Cardiac muscle cell (in vitro differentiated cells and primary cell): ENCODE results near the gene AKAP8. TPM values are rescaled to one million over a fixed set of nuclear protein-coding genes. Genes with fewer than 3 reads are reported as not detected.
"Not testable (repeated sequence)": the region's sequence is repeated elsewhere in the genome, so short reads cannot be mapped to it uniquely, and the experiment has no call there.

Experiments used
- DNase-seq, 2 donors: peaks; one replicate each; pipeline versions ENCODE4 v3.0.0 to v3.0.0-alpha.2; 2010 to 2017; ENCODE audit warnings: low read depth in 1 of 2, low spot score in 1 of 2
- H3K27ac ChIP-seq: fragments of 200-600 bp; sonication (generic); 2 replicates; pipeline ENCODE4 v1.5.1; 2016
- H3K27me3 ChIP-seq: fragments of 200-600 bp; sonication (generic); 2 replicates; pipeline ENCODE4 v1.6.0; 2016; ENCODE audit warnings: control low read depth
- H3K36me3 ChIP-seq: fragments of 200-600 bp; sonication (generic); 2 replicates; pipeline ENCODE4 v1.5.1; 2016; ENCODE audit warnings: control low read depth
- H3K4me1 ChIP-seq: fragments of 200-600 bp; sonication (generic); 2 replicates; pipeline ENCODE4 v1.8.1; 2017; ENCODE audit warnings: low read depth, mild to moderate bottlenecking, mixed run types
- H3K4me3 ChIP-seq: fragments of 200-600 bp; sonication (generic); 2 replicates; pipeline ENCODE4 v1.5.1; 2016; ENCODE audit warnings: mild to moderate bottlenecking
- H3K9me3 ChIP-seq: fragments of 200-600 bp; sonication (generic); 2 replicates; pipeline ENCODE4 v1.5.1; 2017; ENCODE audit warnings: low read depth, mild to moderate bottlenecking, control low read depth
- polyA plus RNA-seq: library from polyadenylated mRNA; unstranded; fragments of >200 nt; fragmentation: Nextera tagmentation; extraction: Ambion mirVana; gene quantifications from 2 replicates; pipeline ENCODE4 v1.2.1, GENCODE V29; 2016
- total RNA-seq: library from RNA; depleted of rRNA; stranded (reverse); fragments of >200 nt; gene quantifications from 2 replicates; pipeline ENCODE4 v1.2.3, GENCODE V29; 2016
- TF ChIP-seq, protein P1 (sequence below): IDR thresholded peaks from 2 replicates; pipeline ENCODE4 v1.5.1; 2012; ENCODE audit warnings: low read depth, mild to moderate bottlenecking, low read length

The AKAP8 gene
- total and polyA plus RNA-seq, 2 experiments from 2014 or later = 17.8 to 34.5 TPM

DNA sequence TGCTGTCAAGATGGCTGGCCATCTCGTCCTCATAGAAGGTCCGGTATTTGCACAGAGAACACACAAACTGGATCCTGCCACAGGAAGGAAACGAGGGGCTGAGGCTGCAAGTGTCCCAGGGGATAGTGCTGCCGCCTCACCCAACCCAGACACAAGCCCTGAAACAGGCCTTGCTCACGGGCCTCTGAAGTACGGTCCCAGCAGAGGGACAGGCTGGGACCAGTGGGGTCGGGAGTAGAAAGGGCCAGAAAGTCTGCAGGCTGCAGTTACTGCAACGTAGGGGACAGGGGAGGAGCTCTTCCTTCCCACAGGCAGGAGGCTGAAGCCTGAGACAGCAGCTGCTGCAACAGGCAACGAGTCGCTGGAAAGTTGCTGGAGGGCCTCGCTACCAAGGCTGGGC is 18.2 kb upstream of the AKAP8 start:
- no peak for DNase-seq
- Histone ChIP-seq H3K4me1 (peaks cover 5% of the 10 kb centered on the region), H3K4me3 (no peak overlapping the region), H3K27me3 (no peaks in the 10 kb centered on the region), H3K27ac (no peak overlapping the region), H3K9me3 (no peaks in the 10 kb centered on the region), H3K36me3 (peaks cover 65% of the 10 kb centered on the region)
- TF ChIP-seq, protein P1, sequence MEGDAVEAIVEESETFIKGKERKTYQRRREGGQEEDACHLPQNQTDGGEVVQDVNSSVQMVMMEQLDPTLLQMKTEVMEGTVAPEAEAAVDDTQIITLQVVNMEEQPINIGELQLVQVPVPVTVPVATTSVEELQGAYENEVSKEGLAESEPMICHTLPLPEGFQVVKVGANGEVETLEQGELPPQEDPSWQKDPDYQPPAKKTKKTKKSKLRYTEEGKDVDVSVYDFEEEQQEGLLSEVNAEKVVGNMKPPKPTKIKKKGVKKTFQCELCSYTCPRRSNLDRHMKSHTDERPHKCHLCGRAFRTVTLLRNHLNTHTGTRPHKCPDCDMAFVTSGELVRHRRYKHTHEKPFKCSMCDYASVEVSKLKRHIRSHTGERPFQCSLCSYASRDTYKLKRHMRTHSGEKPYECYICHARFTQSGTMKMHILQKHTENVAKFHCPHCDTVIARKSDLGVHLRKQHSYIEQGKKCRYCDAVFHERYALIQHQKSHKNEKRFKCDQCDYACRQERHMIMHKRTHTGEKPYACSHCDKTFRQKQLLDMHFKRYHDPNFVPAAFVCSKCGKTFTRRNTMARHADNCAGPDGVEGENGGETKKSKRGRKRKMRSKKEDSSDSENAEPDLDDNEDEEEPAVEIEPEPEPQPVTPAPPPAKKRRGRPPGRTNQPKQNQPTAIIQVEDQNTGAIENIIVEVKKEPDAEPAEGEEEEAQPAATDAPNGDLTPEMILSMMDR = no peak

DNA sequence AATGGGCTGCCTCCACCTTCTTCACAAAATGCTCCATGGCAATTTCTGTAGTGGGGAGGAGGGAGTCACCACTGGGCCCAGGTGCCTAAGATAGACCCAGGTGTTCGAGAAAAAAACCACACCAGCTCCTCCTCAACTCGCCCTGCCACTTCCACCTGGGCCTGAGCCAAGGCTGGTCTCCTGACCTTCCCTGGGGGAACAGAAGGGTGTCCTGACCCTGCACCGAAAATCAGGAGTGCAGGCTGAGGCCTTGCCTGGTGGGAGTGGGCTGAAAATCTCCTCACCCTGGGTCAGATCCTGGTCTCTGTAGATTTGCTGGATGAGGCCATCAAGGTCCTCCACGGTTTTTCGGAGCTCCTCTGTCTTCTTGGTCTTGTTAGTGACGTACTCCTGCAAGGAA is 17.6 kb upstream of the AKAP8 start:
- H3K27ac ChIP-seq = no peak overlapping the region
- TF ChIP-seq, protein P1 = no peak
- no peak for DNase-seq
- no peaks in the 10 kb centered on the region for H3K27me3 ChIP-seq
- peaks cover 68% of the 10 kb centered on the region for H3K36me3 ChIP-seq
- peaks cover 5% of the 10 kb centered on the region for H3K4me1 ChIP-seq
- no peaks in the 10 kb centered on the region for H3K9me3 ChIP-seq
- no peak overlapping the region for H3K4me3 ChIP-seq

DNA sequence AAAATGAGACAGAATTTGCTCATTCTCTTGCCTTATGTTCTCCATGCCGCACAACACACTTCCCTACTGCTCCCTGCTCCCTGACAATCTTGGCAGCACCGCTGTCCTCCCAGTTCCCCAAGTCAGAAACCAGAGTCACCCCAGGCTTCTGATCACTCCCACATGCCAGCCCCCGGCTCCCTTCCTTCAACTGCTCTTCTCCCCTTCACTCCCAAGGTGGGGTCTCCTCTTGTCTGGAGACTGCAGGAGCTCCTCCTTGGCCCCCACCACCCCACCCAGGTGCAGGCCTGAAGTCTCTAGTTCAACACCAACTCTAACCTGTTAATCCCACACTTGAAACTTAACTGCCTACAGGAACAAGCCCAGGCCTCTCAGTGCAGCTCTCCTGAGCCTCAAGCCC is 16.8 kb upstream of the AKAP8 start:
- Histone ChIP-seq H3K4me3 (no peak overlapping the region), H3K4me1 (no peaks in the 10 kb centered on the region), H3K36me3 (peaks cover 74% of the 10 kb centered on the region), H3K27ac (no peak overlapping the region), H3K27me3 (no peaks in the 10 kb centered on the region), H3K9me3 (no peaks in the 10 kb centered on the region)
- DNase-seq = no peak
- TF ChIP-seq, protein P1 = no peak

DNA sequence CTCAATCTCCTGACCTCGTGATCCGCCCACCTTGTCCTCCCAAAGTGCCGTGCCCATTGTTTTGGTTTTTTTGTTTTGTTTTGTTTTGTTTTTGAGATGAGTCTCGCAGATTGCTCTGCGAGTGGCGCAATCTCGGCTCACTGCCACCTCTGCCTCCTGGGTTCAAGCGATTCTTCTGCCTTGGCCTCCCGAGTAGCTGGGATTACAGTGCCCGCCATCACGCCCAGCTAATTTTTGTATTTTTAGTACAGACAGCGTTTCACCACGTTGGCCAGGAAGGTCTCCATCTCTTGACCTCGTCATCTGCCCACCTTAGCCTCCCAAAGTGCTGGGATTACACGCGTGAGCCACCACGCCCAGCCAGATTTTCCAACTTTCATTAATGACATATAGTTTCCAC is 15.7 kb upstream of the AKAP8 start:
- not testable (repeated sequence) for DNase-seq, H3K9me3 ChIP-seq, H3K27me3 ChIP-seq, H3K27ac ChIP-seq, H3K4me1 ChIP-seq, H3K4me3 ChIP-seq
- peaks cover 69% of the 10 kb centered on the region for H3K36me3 ChIP-seq

DNA sequence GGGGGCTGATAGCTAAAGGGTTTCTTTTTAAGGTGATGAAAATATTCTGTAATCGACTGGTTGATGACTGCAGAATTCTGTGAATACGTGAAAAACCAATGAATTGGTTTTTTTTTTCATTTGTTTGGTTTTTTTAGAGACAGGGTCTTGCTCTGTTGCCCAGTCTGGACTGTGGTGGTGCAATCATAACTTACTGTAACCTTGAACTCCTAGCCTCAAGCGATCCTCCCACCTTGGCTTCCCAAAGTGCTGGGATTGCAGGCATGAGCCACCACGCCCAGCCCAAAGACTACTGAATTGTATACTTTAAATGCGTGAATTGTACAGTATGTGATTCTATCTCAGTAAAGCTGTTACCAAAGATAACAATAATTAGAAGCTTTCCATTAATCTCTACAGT is 14.8 kb upstream of the AKAP8 start:
- Histone ChIP-seq H3K4me1 (no peaks in the 10 kb centered on the region), H3K36me3 (peaks cover 65% of the 10 kb centered on the region)

DNA sequence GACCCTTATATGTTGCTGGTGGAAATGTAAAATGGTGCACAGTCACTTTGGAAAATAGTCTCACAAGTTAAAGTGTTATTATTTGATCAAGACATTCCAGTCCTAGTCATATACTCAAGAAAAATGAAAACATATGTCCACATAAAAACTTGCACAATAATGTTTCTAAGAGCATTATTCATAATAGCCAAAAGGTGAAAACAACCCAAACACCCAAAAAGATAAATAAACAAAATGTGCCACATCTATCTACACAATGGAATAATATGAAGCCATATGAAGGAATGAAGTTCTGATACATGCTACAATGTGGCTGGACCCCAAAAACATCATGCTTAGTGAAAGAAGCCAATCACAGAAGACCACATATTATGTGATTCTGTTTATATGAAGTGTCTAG is 14.4 kb upstream of the AKAP8 start:
- Histone ChIP-seq H3K4me3 (no peak overlapping the region), H3K9me3 (no peaks in the 10 kb centered on the region), H3K36me3 (peaks cover 60% of the 10 kb centered on the region), H3K27me3 (no peaks in the 10 kb centered on the region), H3K4me1 (no peaks in the 10 kb centered on the region), H3K27ac (no peak overlapping the region)
- TF ChIP-seq, protein P1 = no peak
- no peak for DNase-seq

More for the DNA sequence above, 14.8 kb upstream of the AKAP8 start:
- no peak overlapping the region for H3K27ac ChIP-seq
- H3K4me3 ChIP-seq = no peak overlapping the region
- no peaks in the 10 kb centered on the region for H3K9me3 ChIP-seq
- no peaks in the 10 kb centered on the region for H3K27me3 ChIP-seq
- no peak for DNase-seq
- TF ChIP-seq, protein P1 = no peak
